H9 (cell line): ENCODE data around the gene KMT2B. TPM values are rescaled to one million over a fixed set of nuclear protein-coding genes. Genes with fewer than 3 reads are reported as not detected.
A peak's percentile ranks its signal among the peaks of the same experiment; 100 is the strongest.

Experiments
- DNase-seq: peaks from one replicate; pipeline ENCODE4 v3.0.0-alpha.2; 2017
- H2AFZ ChIP-seq: one replicate; pipeline ENCODE4 v1.6.1; 2013; ENCODE audit warnings: mild to moderate bottlenecking, low read length, control low read depth, moderate library complexity
- H2AK5ac ChIP-seq: 2 replicates; pipeline ENCODE4 v1.6.1; 2013; ENCODE audit warnings: low read length, control low read depth, mixed read lengths; ENCODE audit not compliant: insufficient read length
- H2BK120ac ChIP-seq: one replicate; pipeline ENCODE4 v1.6.1; 2013; ENCODE audit warnings: low read depth, mild to moderate bottlenecking, low read length, control low read depth, inconsistent platforms; ENCODE audit not compliant: poor library complexity, severe bottlenecking
- H2BK12ac ChIP-seq: 2 replicates; pipeline ENCODE4 v1.6.1; 2013; ENCODE audit warnings: low read length, control low read depth, mixed read lengths, low read depth; ENCODE audit not compliant: insufficient read length
- H2BK15ac ChIP-seq: 2 replicates; pipeline ENCODE4 v1.6.1; 2013; ENCODE audit warnings: low read depth, low read length, control low read depth
- H2BK20ac ChIP-seq: one replicate; pipeline ENCODE4 v1.6.1; 2013; ENCODE audit warnings: low read depth, mild to moderate bottlenecking, low read length, control low read depth, inconsistent platforms; ENCODE audit not compliant: poor library complexity, severe bottlenecking
- H2BK5ac ChIP-seq: 2 replicates; pipeline ENCODE4 v1.6.1; 2013; ENCODE audit warnings: low read length, control low read depth, mixed read lengths; ENCODE audit not compliant: insufficient read length
- H3K14ac ChIP-seq: 2 replicates; pipeline ENCODE4 v1.6.1; 2013; ENCODE audit warnings: low read length, control low read depth; ENCODE audit not compliant: insufficient read depth
- H3K18ac ChIP-seq: 2 replicates; pipeline ENCODE4 v1.6.1; 2013; ENCODE audit warnings: low read depth, mild to moderate bottlenecking, mixed read lengths, low read length, control low read depth; ENCODE audit not compliant: insufficient read length
- H3K23ac ChIP-seq: 2 replicates; pipeline ENCODE4 v1.6.1; 2013; ENCODE audit warnings: low read length, control low read depth, mixed read lengths, low read depth; ENCODE audit not compliant: insufficient read length
- H3K23me2 ChIP-seq: 2 replicates; pipeline ENCODE4 v1.6.1; 2013; ENCODE audit warnings: low read depth, mild to moderate bottlenecking, mixed read lengths, low read length, control low read depth; ENCODE audit not compliant: insufficient read length, poor library complexity, severe bottlenecking
- H3K27ac ChIP-seq: 2 replicates; pipeline ENCODE4 v1.5.1; 2013; ENCODE audit warnings: low read length, control low read depth, mixed read lengths, low read depth; ENCODE audit not compliant: insufficient read length
- H3K27me3 ChIP-seq: 2 replicates; pipeline ENCODE4 v1.6.1; 2013; ENCODE audit warnings: low read length, control low read depth, inconsistent platforms; ENCODE audit not compliant: insufficient read depth
- H3K4ac ChIP-seq: 2 replicates; pipeline ENCODE4 v1.6.1; 2013; ENCODE audit warnings: low read depth, mild to moderate bottlenecking, control low read depth, inconsistent platforms, low read length, moderate library complexity
- H3K4me1 ChIP-seq: 2 replicates; pipeline ENCODE4 v1.6.1; 2013; ENCODE audit warnings: low read length, control low read depth, inconsistent platforms; ENCODE audit not compliant: insufficient read depth
- H3K4me2 ChIP-seq: 2 replicates; pipeline ENCODE4 v1.6.1; 2013; ENCODE audit warnings: low read length, control low read depth, mixed read lengths; ENCODE audit not compliant: insufficient read length, insufficient read depth
- H3K56ac ChIP-seq: 2 replicates; pipeline ENCODE4 v1.6.1; 2013; ENCODE audit warnings: low read depth, mild to moderate bottlenecking, mixed read lengths, low read length, control low read depth; ENCODE audit not compliant: insufficient read length
- H3K79me1 ChIP-seq: 2 replicates; pipeline ENCODE4 v1.6.1; 2013; ENCODE audit warnings: low read depth, mild to moderate bottlenecking, moderate library complexity, low read length, control low read depth, inconsistent platforms; ENCODE audit not compliant: insufficient read depth, poor library complexity, severe bottlenecking
- H3K79me2 ChIP-seq: 2 replicates; pipeline ENCODE4 v1.6.1; 2013; ENCODE audit warnings: low read length, control low read depth, inconsistent platforms; ENCODE audit not compliant: insufficient read depth
- H3K9ac ChIP-seq: 2 replicates; pipeline ENCODE4 v1.6.1; 2013; ENCODE audit warnings: low read length, control low read depth, mixed read lengths; ENCODE audit not compliant: insufficient read length; ENCODE audit errors: extremely low read depth
- H3K9me3 ChIP-seq: one replicate; pipeline ENCODE4 v1.6.1; 2013; ENCODE audit warnings: low read depth, low read length, inconsistent platforms; ENCODE audit not compliant: control insufficient read depth
- H3T11ph ChIP-seq: one replicate; pipeline ENCODE4 v1.6.1; 2013; ENCODE audit warnings: mild to moderate bottlenecking, low read length, control low read depth, inconsistent platforms
- H4K20me1 ChIP-seq: one replicate; pipeline ENCODE4 v1.6.1; 2013; ENCODE audit not compliant: control insufficient read depth, insufficient read length, insufficient read depth
- H4K5ac ChIP-seq: 2 replicates; pipeline ENCODE4 v1.6.1; 2013; ENCODE audit warnings: low read depth, mild to moderate bottlenecking, mixed read lengths, low read length, control low read depth; ENCODE audit not compliant: insufficient read length
- H4K8ac ChIP-seq: replicated peaks from 2 replicates; pipeline ENCODE4 v1.6.1; 2013; ENCODE audit warnings: low read length, control low read depth, mixed read lengths, low read depth; ENCODE audit not compliant: insufficient read length
- H4K91ac ChIP-seq: 2 replicates; pipeline ENCODE4 v1.6.1; 2013; ENCODE audit warnings: low read depth, mild to moderate bottlenecking, moderate library complexity, mixed read lengths, low read length, control low read depth; ENCODE audit not compliant: insufficient read length
- H3K27ac Mint-ChIP-seq, 3 experiments: 2 replicates in 2 of 3; 3 replicates in 1 of 3; pipeline ENCODE4 v1.8.0; 2020 to 2021; ENCODE audit warnings: mixed read lengths in 3 of 3, mild to moderate bottlenecking in 1 of 3, moderate library complexity in 1 of 3
- H3K27me3 Mint-ChIP-seq: 2 replicates; pipeline ENCODE4 v1.8.0; 2021; ENCODE audit warnings: low read depth, mild to moderate bottlenecking, moderate library complexity, mixed read lengths
- H3K36me3 Mint-ChIP-seq, 3 experiments: 2 replicates in 2 of 3; 3 replicates in 1 of 3; pipeline ENCODE4 v1.8.0; 2020 to 2021; ENCODE audit warnings: low read depth in 3 of 3, mixed read lengths in 3 of 3; ENCODE audit not compliant: insufficient read depth in 1 of 3
- H3K4me1 Mint-ChIP-seq, 2 experiments: 2 replicates each; pipeline ENCODE4 v1.8.0; 2020; ENCODE audit warnings: mixed read lengths in 2 of 2
- H3K4me3 Mint-ChIP-seq, 2 experiments: 2 replicates in 1 of 2; 3 replicates in 1 of 2; pipeline ENCODE4 v1.8.0; 2020 to 2021; ENCODE audit warnings: mild to moderate bottlenecking in 2 of 2, mixed read lengths in 2 of 2, moderate library complexity in 1 of 2
- H3K9me3 Mint-ChIP-seq, 2 experiments: 2 replicates in 1 of 2; 3 replicates in 1 of 2; pipeline ENCODE4 v1.8.0; 2020; ENCODE audit warnings: mild to moderate bottlenecking in 2 of 2, mixed read lengths in 2 of 2, moderate library complexity in 1 of 2
- WGBS: extraction: QIAGEN DNeasy Blood & Tissue Kit; methylation state at CpG from one replicate; pipeline ENCODE4 v1.1.7; 2013; ENCODE audit warnings: missing lambda C conversion rate, low lambda C conversion rate, mixed read lengths; ENCODE audit not compliant: insufficient read length; ENCODE audit errors: extremely low coverage; 5-methylcytosine and 5-hydroxymethylcytosine counted together
- total RNA-seq: library from RNA; stranded (reverse); gene quantifications from 2 replicates; pipeline ENCODE4 v1.2.1, GENCODE V29; 2021
- TF ChIP-seq, protein P1 (sequence below): fragments of 200-600 bp; sonication (generic); conservative IDR thresholded peaks from 3 replicates; pipeline ENCODE4 v1.8.0; 2021; ENCODE audit warnings: antibody characterized with exemption, mild to moderate bottlenecking

Gene KMT2B
- total RNA-seq, 1 experiment from 2014 or later: 47.7 TPM

DNA sequence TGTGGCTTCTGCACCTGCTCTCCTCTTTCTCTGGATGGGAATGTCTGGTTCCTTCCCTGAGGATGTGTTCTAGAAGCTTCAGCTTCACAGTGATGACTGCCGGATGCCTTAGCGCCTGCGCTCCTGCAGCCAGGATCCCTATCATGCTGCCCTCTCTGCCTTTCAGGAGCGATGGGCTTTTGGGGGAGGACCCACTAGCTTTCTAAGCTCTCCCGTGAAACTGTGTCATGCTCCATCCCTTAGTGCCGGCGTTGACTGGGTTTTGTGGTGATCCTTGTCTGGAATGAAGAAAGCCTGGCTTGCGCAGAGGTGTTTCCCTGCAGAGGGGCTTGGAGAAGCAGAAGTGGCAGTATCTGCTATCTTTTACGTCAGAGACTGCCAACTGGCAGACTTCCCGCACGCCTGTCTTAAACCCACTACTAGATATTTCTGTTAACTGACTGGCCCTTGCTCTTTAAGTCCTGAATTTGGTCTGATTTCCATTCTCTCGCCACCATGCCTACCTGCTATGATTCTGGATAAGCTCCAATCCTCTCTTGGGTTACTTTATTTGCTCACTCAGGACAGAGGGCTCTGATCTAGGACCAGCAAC lies 3.8 kb upstream of the KMT2B start:
- TF ChIP-seq, protein P1, sequence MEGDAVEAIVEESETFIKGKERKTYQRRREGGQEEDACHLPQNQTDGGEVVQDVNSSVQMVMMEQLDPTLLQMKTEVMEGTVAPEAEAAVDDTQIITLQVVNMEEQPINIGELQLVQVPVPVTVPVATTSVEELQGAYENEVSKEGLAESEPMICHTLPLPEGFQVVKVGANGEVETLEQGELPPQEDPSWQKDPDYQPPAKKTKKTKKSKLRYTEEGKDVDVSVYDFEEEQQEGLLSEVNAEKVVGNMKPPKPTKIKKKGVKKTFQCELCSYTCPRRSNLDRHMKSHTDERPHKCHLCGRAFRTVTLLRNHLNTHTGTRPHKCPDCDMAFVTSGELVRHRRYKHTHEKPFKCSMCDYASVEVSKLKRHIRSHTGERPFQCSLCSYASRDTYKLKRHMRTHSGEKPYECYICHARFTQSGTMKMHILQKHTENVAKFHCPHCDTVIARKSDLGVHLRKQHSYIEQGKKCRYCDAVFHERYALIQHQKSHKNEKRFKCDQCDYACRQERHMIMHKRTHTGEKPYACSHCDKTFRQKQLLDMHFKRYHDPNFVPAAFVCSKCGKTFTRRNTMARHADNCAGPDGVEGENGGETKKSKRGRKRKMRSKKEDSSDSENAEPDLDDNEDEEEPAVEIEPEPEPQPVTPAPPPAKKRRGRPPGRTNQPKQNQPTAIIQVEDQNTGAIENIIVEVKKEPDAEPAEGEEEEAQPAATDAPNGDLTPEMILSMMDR: no peak
- no peak overlapping the region for H3K9ac ChIP-seq

More for the DNA sequence above, 3.8 kb upstream of the KMT2B start:
- peaks cover under 1% of the 10 kb centered on the region for H4K20me1 ChIP-seq
- no peaks in the 10 kb centered on the region for H3K9me3 ChIP-seq
- H3K14ac ChIP-seq: no peak overlapping the region; the same call in 1 of the 2 replicates
- no peaks in the 10 kb centered on the region; the same call in 1 of the 2 replicates for H3K27me3 Mint-ChIP-seq
- H3K9me3 Mint-ChIP-seq: no peaks in the 10 kb centered on the region; a peak in 1 of 5 replicates
- H3K4me3 Mint-ChIP-seq: peak overlapping the region in 1 of 2 experiments; percentile 5; a peak in 1 of 5 replicates
- no peak for DNase-seq
- H4K5ac ChIP-seq: no peak overlapping the region
- H3K4me2 ChIP-seq: no peak overlapping the region
- H3K4me1 ChIP-seq: peaks cover 10% of the 10 kb centered on the region; the same call in 1 of the 2 replicates
- H3K36me3 Mint-ChIP-seq: peaks cover 0 to 7% (median 6%) of the 10 kb centered on the region in 3 experiments; a peak in 5 of 7 replicates
- no peaks in the 10 kb centered on the region for H3K79me1 ChIP-seq
- no peak overlapping the region for H4K8ac ChIP-seq
- H2BK5ac ChIP-seq: no peak overlapping the region
- no peak overlapping the region for H2BK20ac ChIP-seq
- H3K27ac Mint-ChIP-seq: peak overlapping the region in 1 of 3 experiments; percentile 66; a peak in 1 of 7 replicates
- H3T11ph ChIP-seq: no peak overlapping the region
- H4K91ac ChIP-seq: no peak overlapping the region
- H3K27me3 ChIP-seq: no peaks in the 10 kb centered on the region
- no peak overlapping the region for H2BK12ac ChIP-seq
- peaks cover 6% of the 10 kb centered on the region; the same call in 1 of the 2 replicates for H3K79me2 ChIP-seq
- H3K27ac ChIP-seq: no peak overlapping the region
- H3K4ac ChIP-seq: no peak overlapping the region
- H3K23ac ChIP-seq: no peak overlapping the region
- no peak overlapping the region for H2AFZ ChIP-seq
- H2BK120ac ChIP-seq: no peak overlapping the region
- H3K4me1 Mint-ChIP-seq: peaks cover 43% of the 10 kb centered on the region in 2 experiments
- H3K56ac ChIP-seq: no peak overlapping the region
- no peak overlapping the region for H2BK15ac ChIP-seq
- H3K23me2 ChIP-seq: peaks cover 18% of the 10 kb centered on the region
- H3K18ac ChIP-seq: no peak overlapping the region
- no peak overlapping the region for H2AK5ac ChIP-seq
- no CpG with 5 or more reads among the region's 12 CpGs for WGBS
